H7 (cell line): ENCODE results near the gene CHST9. TPM values are rescaled to one million over a fixed set of nuclear protein-coding genes. Genes with fewer than 3 reads are reported as not detected.

ENCODE experiments used
- DNase-seq: peaks from one replicate; pipeline ENCODE4 v3.0.0; 2012
- H3K27me3 ChIP-seq: 2 replicates; pipeline ENCODE4 v1.6.0; 2011; ENCODE audit warnings: mild to moderate bottlenecking, low read length; ENCODE audit not compliant: control insufficient read depth, insufficient read depth
- H3K36me3 ChIP-seq: replicated peaks from 2 replicates; pipeline ENCODE4 v1.5.1; 2011; ENCODE audit warnings: low read length; ENCODE audit not compliant: control insufficient read depth, insufficient read depth
- H3K4me3 ChIP-seq: 2 replicates; pipeline ENCODE4 v1.5.1; 2011; ENCODE audit warnings: low read depth, mild to moderate bottlenecking, control low read depth, low read length, moderate library complexity; ENCODE audit not compliant: insufficient read depth
- total RNA-seq: library from RNA; depleted of rRNA; stranded (reverse); fragments of >200 nt; shearing (Covaris generic); gene quantifications from 2 replicates; pipeline ENCODE4 v1.2.3, GENCODE V29; 2014

CHST9 gene
- total RNA-seq, 1 experiment from 2014 or later, result 2.7 TPM

DNA sequence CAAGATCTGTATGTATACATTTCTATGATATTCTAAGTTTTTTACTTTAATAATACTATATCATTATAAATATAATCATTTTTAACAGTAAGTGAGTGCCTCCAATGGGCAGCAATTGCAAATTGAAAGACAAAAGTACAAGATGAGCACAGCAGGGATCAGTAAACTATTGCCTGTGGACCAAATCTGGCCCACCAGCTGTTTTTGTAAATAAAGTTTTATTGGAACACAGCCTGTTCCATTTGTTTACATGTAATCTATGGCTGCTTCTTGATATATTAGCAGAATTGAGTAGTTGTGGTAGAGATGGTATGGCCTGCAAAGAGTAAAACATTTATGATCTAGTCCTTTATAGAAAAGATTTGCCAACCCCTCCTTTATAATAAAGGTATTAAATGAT is 43.2 kb downstream of the CHST9 start:
- DNase-seq, result no peak
- no peak overlapping the region for H3K4me3 ChIP-seq
- no peaks in the 10 kb centered on the region for H3K27me3 ChIP-seq
- no peaks in the 10 kb centered on the region for H3K36me3 ChIP-seq

DNA sequence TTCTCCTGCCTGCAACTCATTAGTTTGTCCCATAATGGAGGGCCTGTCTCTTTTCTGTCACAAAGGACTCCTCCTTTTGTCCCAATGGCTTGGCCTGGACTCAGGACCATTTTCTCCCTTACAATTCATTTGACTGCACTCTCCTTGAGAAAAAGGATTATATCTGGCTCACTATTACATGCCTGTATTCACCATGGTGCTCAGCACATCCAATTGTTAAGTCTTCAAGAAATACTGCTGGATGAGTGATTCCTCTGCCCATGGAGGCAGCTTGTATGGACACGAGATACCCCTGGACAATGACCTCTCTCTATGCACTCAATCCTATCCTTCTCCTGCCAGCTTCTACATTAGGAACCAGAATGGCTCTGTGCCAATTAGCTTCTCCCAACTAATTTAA is 47.0 kb downstream of the CHST9 start:
- Histone ChIP-seq H3K4me3 (no peak overlapping the region), H3K36me3 (no peaks in the 10 kb centered on the region; the same call in 1 of the 2 replicates)
- no peak for DNase-seq

DNA sequence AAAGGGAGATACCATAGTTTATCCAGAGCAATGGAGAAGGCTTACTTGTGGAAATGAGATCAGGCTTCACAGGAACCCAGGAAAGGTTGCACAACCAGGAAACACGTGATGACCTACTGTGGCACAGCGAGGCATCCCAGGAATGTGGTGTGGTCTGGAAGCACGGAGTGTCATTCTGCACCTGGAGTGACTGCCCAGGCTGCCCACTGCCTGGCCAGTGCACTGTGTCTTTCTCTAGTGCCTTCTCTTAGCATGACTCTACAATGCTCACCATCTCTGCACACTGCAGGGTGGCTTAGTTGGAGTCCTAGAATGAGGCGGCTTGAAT is 48.9 kb downstream of the CHST9 start:
- Histone ChIP-seq H3K4me3 (no peak overlapping the region), H3K27me3 (no peaks in the 10 kb centered on the region), H3K36me3 (no peaks in the 10 kb centered on the region; the same call in 1 of the 2 replicates)
- peak; percentile 31 for DNase-seq

More for the DNA sequence above, 47.0 kb downstream of the CHST9 start:
- no peaks in the 10 kb centered on the region for H3K27me3 ChIP-seq

DNA sequence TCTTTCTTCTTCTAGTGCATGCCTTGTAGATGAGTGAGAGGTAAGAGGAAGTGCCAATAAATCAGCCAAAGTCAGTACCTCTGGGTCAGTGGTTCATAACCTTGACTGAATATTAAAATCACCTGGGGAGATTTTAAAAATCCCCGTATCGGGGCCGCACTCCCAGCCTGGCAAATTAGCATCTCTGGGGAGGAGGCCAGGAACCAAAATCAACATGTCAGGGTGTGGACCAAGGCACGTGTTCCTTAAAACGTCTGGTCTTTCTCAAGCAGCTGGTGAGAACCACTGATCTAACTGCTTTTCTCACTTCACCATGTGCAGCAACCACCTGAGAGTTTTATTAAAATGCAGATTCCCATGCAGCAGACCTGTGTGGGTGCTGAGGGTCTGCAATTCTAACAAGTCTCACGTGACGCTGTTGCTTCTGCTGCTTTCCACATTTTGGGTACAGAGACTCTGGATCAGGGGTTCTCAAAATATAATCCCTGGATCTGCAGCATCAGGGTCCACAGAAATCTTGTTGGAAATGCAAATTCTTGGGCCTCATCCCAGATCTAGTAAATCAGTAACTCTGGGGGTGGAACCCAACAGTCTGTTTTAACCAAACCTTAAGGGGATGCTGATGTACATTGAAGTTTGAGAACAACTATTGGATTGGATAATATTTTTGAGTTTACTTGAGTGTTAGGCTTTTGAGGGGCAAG is 49.5 kb downstream of the CHST9 start:
- Histone ChIP-seq H3K36me3 (no peaks in the 10 kb centered on the region; the same call in 1 of the 2 replicates), H3K4me3 (no peak overlapping the region), H3K27me3 (no peaks in the 10 kb centered on the region)
- DNase-seq, result no peak

DNA sequence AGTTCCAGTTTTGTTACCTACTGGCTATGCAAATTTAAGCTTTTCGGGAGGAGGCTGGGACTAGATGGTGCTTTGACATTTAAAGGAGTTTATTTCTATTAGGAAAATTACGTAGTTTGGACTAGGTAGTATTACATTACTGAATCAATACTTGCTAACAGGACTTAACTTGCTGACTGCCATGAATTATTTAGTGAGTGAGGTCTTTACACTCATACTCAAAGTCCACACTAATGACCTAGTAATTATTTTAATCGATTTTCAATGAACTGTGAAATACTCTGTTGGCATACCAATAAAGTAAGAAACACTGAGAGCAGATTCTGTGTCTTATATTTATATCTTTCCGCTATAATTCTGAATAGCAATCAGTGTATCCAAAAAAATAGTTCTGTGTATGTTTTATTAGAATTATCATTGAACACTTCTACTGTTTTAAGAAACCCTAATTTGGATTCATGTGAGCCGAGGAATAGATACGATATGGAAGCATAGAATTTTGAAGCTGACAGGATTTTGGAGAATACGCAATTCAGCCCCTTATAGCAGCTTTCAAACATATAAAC is 55.0 kb downstream of the CHST9 start:
- no peak overlapping the region for H3K4me3 ChIP-seq
- no peaks in the 10 kb centered on the region for H3K36me3 ChIP-seq
- no peaks in the 10 kb centered on the region for H3K27me3 ChIP-seq
- no peak for DNase-seq

DNA sequence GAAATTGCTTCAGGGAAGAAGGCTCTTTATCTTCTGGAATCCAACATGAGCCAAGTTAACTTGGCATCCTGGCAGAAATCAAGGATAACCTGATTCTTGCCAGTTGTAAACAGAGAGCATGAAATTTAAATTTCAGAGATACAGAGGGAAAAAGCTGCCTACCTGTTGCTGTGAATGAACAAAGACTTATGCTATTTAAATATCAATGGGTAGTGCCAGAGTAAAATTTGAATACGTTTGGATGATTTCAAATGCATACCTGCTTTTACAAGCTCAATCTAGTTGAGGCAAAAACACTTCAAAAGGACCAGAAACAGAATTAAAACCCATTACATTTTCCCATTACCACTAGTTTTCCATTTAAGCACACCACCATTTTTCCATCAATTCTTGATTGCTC is 60.9 kb downstream of the CHST9 start:
- DNase-seq, result no peak
- Histone ChIP-seq H3K27me3 (no peaks in the 10 kb centered on the region), H3K4me3 (no peak overlapping the region), H3K36me3 (no peaks in the 10 kb centered on the region)

DNA sequence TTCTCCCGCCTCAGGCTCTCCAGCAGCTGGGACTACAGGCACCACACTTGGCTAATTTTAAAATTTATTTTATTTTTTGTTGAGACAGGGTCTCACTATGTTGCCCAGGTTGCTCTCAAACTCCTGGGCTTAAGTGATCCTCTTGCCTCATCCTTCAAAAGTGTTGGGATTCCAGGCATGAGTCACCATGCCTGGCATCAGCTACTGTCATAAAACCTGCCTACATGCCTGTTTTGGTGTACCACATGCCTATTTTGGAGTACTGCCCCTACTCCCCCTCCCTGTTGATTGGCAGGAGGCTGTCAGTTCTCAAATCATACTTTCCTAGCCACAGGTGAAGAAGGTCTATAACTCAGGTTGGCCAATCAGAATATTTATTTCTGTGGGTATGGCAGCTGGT is 64.0 kb downstream of the CHST9 start:
- H3K4me3 ChIP-seq, result no peak overlapping the region
- H3K36me3 ChIP-seq, result no peaks in the 10 kb centered on the region
- DNase-seq, result no peak
- H3K27me3 ChIP-seq, result no peaks in the 10 kb centered on the region; the same call in 1 of the 2 replicates

DNA sequence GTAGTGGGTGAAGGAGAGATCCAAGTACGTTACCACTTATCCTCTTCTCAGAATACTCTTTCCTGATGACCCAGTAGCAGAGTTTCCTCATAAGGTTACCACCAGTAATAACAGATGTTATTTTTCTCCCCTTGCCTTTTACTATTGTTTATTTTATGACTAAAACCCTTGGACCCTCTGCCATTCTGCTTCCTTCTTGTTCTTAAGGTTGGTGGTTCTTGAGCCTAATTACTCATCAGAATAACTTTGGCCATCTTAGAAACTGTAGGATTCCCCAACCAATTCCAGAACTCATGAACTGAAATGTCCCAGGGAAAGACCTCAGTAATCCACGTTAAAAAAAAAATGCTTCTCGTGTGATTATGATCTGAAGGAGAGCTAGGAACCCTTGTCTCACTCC is 64.9 kb downstream of the CHST9 start:
- H3K4me3 ChIP-seq, result no peak overlapping the region
- DNase-seq, result no peak
- no peaks in the 10 kb centered on the region; the same call in 1 of the 2 replicates for H3K27me3 ChIP-seq
- H3K36me3 ChIP-seq, result no peaks in the 10 kb centered on the region

DNA sequence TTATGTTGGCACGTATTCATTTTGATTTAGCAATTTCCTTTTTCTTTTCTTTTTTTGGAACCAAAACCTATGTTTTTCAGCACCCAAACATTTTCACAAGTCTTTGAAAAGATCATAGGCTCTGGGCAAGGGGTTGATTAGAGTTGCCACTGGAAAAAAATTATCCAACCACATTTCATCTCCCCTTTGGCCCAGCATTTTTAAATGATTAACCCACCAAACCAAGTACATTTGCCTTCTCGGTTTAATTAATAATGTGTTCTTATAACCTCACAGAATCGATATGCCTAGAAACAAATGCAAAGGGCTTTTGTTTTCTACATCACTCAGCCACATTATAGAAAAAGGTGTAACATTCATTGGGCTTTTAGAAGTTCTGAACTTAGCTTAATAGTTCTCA is 66.1 kb downstream of the CHST9 start:
- no peak for DNase-seq
- no peaks in the 10 kb centered on the region; the same call in 1 of the 2 replicates for H3K27me3 ChIP-seq
- no peak overlapping the region for H3K4me3 ChIP-seq
- no peaks in the 10 kb centered on the region for H3K36me3 ChIP-seq

DNA sequence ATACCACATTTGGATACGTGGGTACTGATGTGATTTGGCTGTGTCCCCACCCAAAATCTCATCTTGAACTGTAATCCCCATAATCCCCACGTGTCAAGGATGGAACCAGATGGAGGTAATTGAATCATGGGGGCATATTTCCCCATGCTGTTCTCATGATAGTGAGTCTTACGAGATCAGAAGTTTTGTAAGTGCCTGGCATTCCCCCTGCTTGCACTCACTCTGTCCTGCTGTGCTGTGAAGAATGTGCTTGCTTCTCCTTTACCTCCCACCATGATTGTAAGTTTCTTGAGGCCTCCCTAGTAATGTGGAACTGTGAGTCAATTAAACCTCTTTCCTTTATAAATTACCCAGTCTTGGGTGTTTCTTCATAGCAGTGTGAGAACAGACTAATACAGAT is 70.3 kb downstream of the CHST9 start:
- no peak for DNase-seq

DNA sequence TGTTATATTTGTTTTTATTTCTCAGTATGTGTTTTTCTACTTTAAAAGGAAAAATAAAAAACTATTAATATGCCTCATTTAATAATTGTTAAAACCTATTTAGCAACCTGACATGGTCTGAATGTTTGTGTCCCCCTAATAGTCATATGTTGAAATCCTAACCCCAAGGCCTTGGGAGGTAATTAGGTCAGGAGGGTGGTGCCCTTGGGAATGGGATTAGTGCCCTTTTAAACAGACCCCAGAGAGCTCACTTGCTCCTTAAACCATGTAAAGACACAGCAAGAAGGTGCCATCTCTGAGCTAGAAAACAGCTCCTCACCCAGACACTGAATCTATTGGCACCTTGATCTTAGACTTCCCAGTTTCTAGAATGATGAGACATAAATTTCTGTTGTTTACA is 71.8 kb downstream of the CHST9 start:
- no peak overlapping the region for H3K4me3 ChIP-seq

More for the DNA sequence above, 70.3 kb downstream of the CHST9 start:
- H3K27me3 ChIP-seq, result no peaks in the 10 kb centered on the region; the same call in 1 of the 2 replicates
- no peaks in the 10 kb centered on the region for H3K36me3 ChIP-seq
- no peak overlapping the region for H3K4me3 ChIP-seq

DNA sequence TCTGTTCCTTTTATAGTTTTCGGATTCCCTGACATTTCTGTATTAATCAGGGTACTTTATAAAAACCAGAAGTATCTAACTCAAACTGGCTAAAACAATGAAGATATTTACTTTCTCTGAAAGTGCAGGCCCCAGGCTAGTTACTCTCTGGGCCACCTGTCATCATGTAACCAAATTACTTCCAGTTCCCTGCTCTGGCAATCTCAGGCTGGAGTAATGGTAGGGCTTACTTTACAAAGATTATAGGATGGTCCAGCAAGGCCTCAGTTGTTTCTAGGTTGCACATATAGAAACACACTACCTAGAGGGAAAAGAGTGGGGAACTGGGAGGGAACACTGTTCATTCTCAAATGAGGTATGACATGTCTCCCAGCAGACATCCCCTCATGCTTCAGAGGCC is 74.8 kb downstream of the CHST9 start:
- DNase-seq, result no peak
- Histone ChIP-seq H3K36me3 (no peaks in the 10 kb centered on the region), H3K27me3 (no peaks in the 10 kb centered on the region), H3K4me3 (no peak overlapping the region)

More for the DNA sequence above, 71.8 kb downstream of the CHST9 start:
- Histone ChIP-seq H3K27me3 (no peaks in the 10 kb centered on the region; the same call in 1 of the 2 replicates), H3K36me3 (no peaks in the 10 kb centered on the region)
- no peak for DNase-seq

DNA sequence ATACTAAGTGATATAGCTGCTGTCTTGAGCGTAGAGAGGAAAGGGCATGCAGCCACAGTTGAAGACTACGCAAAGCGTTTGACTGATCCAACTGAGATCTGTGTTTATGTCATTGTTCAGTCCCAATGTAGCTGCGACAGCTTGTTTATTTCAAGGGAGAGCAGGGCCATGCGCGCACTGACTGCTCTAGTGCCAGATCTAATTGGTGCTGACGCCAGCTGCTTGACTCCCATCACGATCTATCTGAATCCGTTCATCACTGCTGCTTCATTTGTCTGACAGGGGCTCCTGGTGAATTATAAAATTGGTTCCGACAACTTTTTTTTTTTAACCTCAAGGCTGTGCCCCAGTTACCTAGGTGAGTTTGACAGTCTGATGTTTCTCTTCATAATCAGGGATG is 75.7 kb downstream of the CHST9 start:
- no peak for DNase-seq
- Histone ChIP-seq H3K36me3 (no peaks in the 10 kb centered on the region), H3K4me3 (no peak overlapping the region), H3K27me3 (no peaks in the 10 kb centered on the region)

DNA sequence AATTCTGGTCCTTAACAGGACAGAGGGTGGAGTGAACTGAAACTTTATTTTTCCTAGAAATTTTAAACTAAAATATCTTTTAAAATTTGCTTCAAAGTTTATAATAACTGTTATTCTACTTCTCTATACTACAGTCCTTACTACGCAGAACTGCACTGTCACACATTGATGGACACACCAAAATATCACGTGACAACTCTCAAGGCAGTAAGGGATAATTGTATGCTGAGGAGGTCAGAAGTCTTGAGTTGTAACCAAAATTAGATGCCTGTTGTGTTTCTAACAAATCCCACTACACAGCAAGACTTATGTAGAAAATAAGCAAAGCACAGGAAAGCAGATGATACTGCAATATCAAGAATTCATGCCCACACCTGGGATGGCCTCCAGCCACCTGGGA is 76.3 kb downstream of the CHST9 start:
- DNase-seq, result no peak
- Histone ChIP-seq H3K4me3 (no peak overlapping the region), H3K36me3 (no peaks in the 10 kb centered on the region), H3K27me3 (no peaks in the 10 kb centered on the region)

DNA sequence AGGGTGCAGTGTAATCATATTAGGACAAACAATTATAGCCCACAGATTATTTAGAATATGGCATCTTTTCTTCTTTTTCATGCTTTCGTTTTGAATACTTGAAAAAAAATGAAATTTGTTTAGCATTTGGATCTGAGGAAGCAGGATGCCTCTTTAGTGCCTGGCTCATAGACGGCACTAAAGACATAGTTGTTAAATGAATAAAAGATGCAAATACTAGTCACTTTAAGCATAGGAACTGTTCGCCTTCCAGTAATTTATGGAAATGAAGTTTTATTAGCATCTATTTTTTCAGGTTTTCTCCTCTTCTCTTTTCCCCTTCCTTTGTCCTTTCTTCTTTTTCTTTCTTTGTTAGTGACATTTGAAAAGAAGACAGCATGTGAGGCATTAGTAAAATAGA is 80.4 kb downstream of the CHST9 start:
- DNase-seq, result no peak
- Histone ChIP-seq H3K27me3 (no peaks in the 10 kb centered on the region), H3K4me3 (no peak overlapping the region), H3K36me3 (no peaks in the 10 kb centered on the region)
